GM11168 (cell line): ENCODE results near the gene MARS1.

Experiments
- in situ Hi-C: fragments of 300-500 bp; cut with MboI; formaldehyde crosslinking; loops from one replicate; pipeline ENCODE4 v1.12.0; 2022; ENCODE audit warnings: low sequenced_read_pairs; ENCODE audit not compliant: unreplicated experiment

MARS1 gene

GRCh38 chr12:57525615-57526383 lies 37.9 kb downstream of the MARS1 start:
- in situ Hi-C loops: no loop called here

DNA sequence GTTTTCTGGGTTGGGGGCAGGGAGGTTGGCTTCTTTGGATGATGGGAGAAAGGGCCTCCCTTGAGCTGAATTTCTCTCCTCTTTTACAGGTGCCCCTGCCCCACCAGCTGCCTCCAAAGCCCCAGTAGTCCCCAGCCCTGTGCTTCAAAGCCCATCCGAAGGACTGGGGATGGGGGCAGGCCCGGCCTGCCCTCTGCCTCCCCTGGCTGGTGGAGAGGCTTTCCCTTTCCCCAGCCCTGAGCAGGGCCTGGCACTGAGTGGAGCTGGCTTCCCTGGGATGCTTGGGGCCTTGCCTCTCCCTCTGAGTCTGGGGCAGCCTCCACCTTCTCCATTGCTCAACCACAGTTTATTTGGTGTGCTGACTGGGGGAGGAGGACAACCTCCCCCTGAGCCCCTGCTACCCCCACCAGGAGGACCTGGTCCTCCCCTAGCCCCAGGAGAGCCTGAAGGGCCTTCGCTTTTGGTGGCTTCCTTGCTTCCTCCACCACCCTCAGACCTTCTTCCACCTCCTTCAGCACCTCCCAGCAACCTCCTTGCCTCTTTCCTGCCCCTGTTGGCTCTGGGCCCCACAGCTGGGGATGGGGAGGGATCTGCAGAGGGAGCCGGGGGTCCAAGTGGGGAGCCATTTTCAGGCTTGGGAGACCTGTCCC lies 38.7 kb downstream of the MARS1 start:
- in situ Hi-C loops: no loop called here

- in situ Hi-C loops: no loop called here
These were observed 39.3 kb downstream of the MARS1 start for GRCh38 chr12:57527184-57527583.

DNA sequence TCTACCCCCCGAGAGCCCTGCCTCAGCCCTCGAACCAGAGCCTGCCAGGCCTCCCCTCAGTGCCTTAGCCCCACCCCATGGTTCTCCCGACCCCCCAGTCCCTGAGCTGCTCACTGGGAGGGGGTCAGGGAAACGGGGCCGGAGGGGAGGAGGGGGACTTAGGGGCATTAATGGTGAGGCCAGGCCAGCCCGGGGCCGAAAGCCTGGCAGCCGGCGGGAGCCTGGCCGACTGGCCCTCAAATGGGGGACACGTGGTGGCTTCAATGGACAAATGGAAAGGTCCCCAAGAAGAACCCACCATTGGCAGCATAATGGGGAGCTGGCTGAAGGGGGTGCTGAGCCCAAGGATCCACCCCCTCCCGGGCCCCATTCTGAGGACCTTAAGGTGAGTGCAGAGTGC lies 40.3 kb downstream of the MARS1 start:
- in situ Hi-C loops: no loop called here

DNA sequence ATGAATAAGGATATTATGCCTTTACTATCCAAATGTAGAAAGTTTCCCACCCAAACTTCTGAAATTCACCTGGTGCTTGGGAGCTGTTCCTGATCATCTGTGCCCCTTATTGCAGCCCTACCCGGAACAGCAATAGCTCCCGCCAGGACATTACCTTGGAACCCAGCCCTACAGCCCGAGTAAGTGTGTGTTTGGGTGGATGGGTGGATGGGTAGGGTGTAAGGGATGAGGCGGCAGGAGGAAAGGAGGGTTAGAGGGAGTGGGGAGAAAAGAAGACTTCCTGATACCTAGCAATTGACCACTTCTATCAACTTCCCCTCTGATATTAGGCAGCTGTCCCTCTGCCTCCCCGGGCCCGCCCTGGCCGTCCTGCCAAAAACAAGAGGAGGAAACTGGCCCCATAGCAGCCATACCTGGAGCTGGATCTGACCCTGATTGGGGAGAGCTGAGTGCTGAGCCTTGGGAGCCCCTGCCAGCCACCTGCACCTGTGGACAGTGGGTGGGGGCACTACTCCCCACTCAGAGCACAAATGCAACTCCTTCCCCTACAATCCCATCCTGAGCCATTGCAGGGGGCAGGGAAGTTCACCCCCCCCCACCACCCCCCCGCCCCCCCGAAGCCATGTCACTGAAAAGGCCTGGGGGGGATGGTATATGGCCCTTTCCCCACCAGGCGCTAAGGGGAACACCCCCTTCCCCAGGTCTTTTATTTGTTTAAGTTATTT lies 41.1 kb downstream of the MARS1 start:
- in situ Hi-C loops: no loop called here

DNA sequence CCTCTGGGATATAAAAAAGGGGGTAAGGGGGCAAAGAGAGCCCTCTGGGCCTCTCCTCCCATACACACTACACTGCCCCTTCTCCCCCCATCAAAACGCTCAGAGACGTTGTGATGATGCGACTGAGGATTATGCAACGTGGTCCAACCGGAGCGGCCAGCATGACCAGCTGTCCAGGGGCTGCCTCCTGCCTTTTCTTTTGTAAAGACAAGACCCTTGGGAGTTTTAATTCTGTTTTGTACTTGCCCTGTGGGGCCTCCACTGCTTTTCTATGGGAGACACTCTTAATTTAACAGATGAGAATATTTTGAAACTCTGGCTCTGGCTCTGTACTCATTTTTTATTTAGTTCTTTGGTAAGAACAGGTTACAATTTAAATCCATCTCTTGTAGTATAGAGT lies 42.0 kb downstream of the MARS1 start:
- in situ Hi-C loops: no loop called here

DNA sequence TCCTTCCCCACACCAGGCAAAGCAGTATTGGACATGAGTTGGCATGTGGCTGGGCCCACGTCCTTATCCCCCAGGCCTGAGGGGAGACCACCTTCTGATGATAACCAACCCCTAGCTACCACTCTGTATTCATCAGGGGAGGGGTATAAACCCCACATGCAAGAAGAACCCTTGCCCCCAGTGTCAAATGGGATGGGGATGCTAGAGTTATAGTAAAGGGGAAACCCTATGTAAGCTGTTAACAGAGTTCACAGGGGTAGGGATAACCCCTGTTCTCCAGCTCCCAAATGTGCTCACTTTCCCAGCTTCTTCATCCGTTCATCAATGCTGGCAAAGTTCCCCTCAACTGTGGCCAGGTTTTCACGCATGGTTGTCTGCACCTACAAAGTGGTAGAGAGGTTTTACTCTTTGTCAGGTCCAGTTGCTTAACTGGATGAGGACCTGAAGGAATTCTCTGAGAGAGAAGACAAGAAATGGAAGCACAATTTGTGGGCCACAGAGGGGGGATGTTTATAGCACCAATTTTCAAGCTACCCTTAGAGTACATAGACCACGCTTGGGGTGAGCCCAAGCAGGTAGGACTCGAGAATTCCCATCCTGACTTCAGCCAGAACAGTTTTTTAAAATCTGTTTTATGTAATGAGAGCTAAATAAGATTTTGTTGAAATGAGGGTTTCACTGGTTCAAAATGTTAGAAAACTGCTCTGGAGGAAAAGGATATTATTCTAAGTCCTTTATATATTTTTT lies 42.7 kb downstream of the MARS1 start:
- in situ Hi-C loops: no loop called here

DNA sequence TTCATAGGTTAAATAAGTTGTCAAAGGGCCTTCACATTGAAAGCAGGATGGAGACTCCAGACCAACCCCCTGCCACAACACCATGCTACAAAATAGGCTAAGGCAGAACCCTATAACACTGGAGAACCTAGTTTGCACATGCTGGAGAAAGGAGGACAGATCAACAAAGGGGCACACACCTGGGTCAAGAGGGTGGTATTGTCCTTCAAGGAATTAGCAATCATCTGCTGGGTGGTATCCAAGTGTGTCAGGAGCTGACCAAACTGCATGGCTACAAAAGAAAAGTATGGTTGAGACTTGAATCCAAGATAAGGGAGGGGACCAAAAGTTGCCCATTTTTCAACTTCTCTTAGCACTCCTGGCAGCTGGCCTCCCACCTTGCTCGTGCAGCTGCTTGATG lies 44.0 kb downstream of the MARS1 start:
- in situ Hi-C loops: no loop called here

GRCh38 chr12:57533108-57533507 lies 45.2 kb downstream of the MARS1 start:
- in situ Hi-C loops: no loop called here

- in situ Hi-C loops: no loop called here
These were observed 46.4 kb downstream of the MARS1 start for GRCh38 chr12:57534250-57534649.

GRCh38 chr12:57534991-57535543 lies 47.2 kb downstream of the MARS1 start:
- in situ Hi-C loops: no loop called here

GRCh38 chr12:57535764-57536596 lies 48.1 kb downstream of the MARS1 start:
- in situ Hi-C loops: no loop called here

DNA sequence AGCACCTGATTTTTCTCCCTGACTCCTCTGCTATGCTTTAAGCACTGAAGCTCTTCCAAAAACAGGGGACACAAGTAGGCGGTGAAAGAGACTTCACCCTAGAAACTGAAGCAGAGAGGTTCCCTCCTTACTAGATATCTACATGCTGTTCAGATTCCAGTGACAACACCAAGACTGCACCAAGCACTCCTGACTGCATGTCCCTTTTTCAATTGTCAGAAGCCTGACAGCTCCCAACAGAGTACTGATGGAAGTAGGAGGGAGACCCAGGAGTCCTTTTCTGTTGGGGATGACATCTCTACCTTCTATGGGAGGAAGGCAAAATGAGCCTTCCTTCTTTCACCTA lies 48.7 kb downstream of the MARS1 start:
- in situ Hi-C loops: no loop called here

DNA sequence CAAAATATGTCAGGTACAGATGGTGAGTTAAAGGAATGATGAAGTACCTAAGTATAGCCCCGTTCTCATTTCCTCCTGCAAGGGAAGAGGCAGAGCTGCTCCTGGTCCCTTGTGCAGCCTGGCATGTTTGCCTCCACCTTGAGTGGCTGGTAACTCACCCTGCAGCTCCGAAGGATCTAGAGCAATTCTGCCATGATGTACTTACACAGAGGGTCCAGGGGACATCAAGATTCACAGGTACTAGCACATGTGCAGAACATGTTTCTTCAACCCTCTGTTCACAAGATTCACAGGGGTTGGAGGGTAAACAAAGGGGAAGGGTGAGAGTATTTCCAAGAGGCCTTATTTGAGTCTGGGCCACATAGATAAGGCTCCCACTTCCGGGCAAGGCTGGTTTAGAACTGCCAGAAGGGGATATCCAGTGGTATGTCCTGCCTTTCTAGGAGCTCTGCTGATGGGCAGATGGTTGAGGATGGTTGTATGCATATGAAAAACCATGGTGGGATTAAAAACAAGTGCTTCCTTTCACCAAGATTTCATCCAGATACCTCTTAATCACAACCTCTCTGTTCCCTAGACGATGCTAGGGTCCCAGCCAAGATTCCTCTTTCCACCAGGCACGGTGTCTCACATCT lies 51.4 kb downstream of the MARS1 start:
- in situ Hi-C loops: no loop called here

- in situ Hi-C loops: no loop called here
These were observed 53.1 kb downstream of the MARS1 start for GRCh38 chr12:57541001-57541400.

DNA sequence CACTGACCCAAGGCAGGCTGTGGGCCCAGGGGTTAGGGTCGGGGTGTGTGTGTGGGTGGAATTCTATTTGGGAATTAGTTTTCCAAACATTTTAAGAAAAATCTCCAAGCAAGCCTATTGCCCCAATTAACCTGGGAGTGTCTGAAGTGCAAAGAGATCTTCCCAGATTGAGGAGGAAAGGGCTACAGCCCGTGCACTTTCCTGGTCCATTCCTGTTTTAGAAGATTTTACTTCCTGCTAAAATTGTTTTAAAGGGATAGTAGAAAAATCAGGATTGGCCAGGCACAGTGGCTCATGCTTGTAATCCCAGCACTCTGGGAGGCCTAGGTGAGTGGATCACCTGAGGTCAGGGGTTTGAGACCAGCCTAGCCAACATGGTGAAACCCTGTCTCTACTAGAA lies 53.8 kb downstream of the MARS1 start:
- in situ Hi-C loops: no loop called here

GRCh38 chr12:57543581-57543980 lies 55.7 kb downstream of the MARS1 start:
- in situ Hi-C loops: no loop called here

GRCh38 chr12:57545809-57546437 lies 58.1 kb downstream of the MARS1 start:
- in situ Hi-C loops: no loop called here
